IPS-18a (cell line): ENCODE results near the gene SH3RF1.

Experiments used
- H3K27ac ChIP-seq: one replicate; pipeline ENCODE4 v1.5.1; 2013; ENCODE audit warnings: low read length
- H3K27me3 ChIP-seq: one replicate; pipeline ENCODE4 v1.6.1; 2013; ENCODE audit warnings: mild to moderate bottlenecking, low read length; ENCODE audit not compliant: control insufficient read depth, insufficient read depth
- H3K36me3 ChIP-seq: one replicate; pipeline ENCODE4 v1.6.1; 2013; ENCODE audit warnings: low read depth, low read length; ENCODE audit not compliant: control insufficient read depth
- H3K4me1 ChIP-seq: one replicate; pipeline ENCODE4 v1.6.1; 2013; ENCODE audit warnings: low read depth, low read length; ENCODE audit not compliant: control insufficient read depth
- H3K4me3 ChIP-seq: one replicate; pipeline ENCODE4 v1.5.1; 2013; ENCODE audit warnings: low read length
- H3K9ac ChIP-seq: one replicate; pipeline ENCODE4 v1.6.1; 2013; ENCODE audit warnings: mild to moderate bottlenecking, low read length, moderate library complexity
- H3K9me3 ChIP-seq: one replicate; pipeline ENCODE4 v1.6.1; 2013; ENCODE audit warnings: low read depth, low read length; ENCODE audit not compliant: control insufficient read depth

Gene SH3RF1

DNA sequence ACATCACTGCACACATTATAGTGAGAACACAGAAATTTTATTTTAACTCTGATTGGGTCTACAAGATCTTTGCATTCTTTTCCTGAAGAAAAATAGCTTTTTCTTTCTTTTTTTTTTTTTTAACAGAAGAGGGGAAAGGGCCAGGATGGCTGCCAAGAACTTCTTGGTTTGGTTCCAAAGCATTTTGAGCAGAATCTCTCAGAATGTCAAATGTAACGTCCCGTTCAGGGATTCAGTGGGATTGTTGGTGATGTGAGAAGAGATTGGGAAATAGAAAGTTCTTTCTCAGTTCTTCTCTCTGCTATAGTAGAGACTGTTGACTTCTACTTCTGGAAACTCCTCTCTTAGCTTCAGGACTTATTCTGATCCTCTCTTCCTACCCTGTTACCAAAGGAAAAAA, 189.8 kb downstream of the SH3RF1 start:
- H3K9me3 ChIP-seq = no peaks in the 10 kb centered on the region
- no peaks in the 10 kb centered on the region for H3K36me3 ChIP-seq
- no peaks in the 10 kb centered on the region for H3K27me3 ChIP-seq
- H3K4me1 ChIP-seq = no peaks in the 10 kb centered on the region
- no peak overlapping the region for H3K4me3 ChIP-seq
- H3K27ac ChIP-seq = no peak overlapping the region
- H3K9ac ChIP-seq = no peak overlapping the region

DNA sequence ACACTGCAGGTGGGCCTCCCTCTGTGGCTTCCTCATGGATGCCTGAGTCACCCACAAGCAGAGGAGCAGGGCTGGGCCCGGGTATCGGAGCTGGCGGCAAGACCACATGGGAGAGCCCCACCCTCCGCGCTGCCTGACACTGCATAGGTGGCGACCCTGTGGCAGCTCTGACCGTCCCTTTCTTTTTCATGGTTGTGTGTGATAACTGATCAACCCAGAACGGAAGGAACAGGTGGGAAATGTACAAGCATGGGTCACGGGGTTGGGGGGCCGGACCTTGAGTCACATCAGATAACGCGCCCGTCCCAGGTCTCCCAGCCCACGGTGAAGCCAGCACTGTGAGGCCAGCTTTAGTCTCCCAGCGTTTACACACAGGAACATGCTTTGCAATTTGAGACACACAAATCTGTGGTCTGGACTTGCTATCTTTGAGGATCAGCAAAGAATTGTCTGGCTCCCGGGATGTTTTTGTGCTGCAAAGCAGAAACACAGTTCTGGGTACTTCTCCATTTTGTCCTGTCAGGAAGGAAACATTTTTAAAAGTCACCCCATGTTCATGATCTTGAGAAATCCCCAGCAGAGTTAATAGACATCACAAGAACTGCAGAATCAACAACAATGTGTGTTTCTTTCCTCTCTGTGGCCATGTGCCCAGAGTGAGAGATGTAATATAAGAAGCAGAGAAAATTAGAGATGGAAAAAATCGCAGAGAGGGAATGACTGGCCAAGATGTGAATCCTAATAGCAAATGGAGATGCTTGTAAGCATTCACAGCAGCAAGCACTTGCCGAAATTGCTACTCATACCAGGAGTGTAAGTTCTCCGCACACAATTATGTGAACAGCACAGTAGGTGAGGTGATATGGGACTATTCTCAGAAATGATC, 190.6 kb downstream of the SH3RF1 start:
- no peaks in the 10 kb centered on the region for H3K36me3 ChIP-seq
- H3K27me3 ChIP-seq = no peaks in the 10 kb centered on the region
- no peaks in the 10 kb centered on the region for H3K9me3 ChIP-seq
- H3K4me3 ChIP-seq = no peak overlapping the region
- H3K4me1 ChIP-seq = no peaks in the 10 kb centered on the region
- no peak overlapping the region for H3K9ac ChIP-seq
- H3K27ac ChIP-seq = no peak overlapping the region

DNA sequence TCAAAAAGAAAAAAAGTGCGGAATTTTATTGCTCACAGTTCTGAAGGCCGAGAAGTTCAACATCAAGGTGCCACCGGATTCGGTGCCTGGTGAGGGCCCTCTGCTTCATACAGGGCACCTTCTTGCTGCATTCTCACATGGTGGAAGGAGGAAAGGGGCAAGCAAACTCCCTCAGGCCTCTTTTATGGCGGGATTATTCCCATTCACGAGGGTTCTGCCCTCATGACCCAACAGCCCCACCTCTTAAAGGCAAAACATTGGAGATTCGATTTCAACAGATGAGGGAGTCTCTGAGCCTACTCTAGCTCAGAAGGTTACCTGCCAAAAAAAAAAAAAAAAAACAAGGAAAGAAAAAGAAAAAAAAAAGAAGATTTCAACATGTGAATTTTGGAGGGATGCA, 196.6 kb downstream of the SH3RF1 start:
- no peaks in the 10 kb centered on the region for H3K27me3 ChIP-seq
- no peaks in the 10 kb centered on the region for H3K9me3 ChIP-seq
- peaks cover 7% of the 10 kb centered on the region for H3K4me1 ChIP-seq
- H3K36me3 ChIP-seq = no peaks in the 10 kb centered on the region
- H3K4me3 ChIP-seq = no peak overlapping the region
- no peak overlapping the region for H3K27ac ChIP-seq
- no peak overlapping the region for H3K9ac ChIP-seq

DNA sequence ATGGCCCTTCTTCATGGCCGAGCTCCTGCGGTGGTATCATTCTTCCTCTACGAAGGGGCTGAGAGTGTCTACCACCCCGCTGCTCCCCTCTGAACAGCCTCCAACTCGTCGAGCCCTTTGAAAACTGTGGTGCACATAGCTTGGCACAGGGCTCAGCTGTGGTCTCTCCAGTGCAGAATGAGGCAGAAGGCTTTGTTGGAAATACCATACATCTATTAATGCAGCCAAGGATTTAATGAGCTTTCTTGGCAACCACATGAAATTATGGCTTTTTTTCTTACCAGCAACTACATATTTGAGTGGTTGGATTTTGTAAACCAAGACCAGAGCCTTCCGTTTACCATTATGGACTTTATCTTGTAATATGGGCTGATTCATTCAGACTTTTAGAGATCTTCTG, 199.0 kb downstream of the SH3RF1 start:
- H3K9ac ChIP-seq = no peak overlapping the region
- no peak overlapping the region for H3K4me3 ChIP-seq
- H3K27me3 ChIP-seq = no peaks in the 10 kb centered on the region
- no peak overlapping the region for H3K27ac ChIP-seq
- H3K36me3 ChIP-seq = no peaks in the 10 kb centered on the region
- peaks cover 7% of the 10 kb centered on the region for H3K4me1 ChIP-seq
- H3K9me3 ChIP-seq = no peaks in the 10 kb centered on the region

DNA sequence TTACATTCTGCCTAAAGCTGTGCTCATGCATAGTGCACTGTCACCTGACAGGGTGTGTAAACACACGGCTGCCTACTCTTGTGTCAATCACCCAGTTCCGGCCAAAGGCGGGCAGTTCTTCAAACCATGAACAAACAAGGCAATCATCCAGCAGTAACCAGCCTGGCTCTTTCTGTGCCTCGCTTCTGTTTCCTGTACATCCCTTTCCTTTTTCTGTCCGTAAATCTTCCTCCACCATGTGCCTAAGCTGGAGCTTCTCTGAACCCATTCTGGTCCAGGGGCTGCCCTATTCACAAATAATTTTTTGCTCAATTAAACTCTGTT, 199.9 kb downstream of the SH3RF1 start:
- H3K27me3 ChIP-seq = no peaks in the 10 kb centered on the region
- H3K9ac ChIP-seq = no peak overlapping the region
- H3K36me3 ChIP-seq = no peaks in the 10 kb centered on the region
- no peak overlapping the region for H3K27ac ChIP-seq
- peaks cover 7% of the 10 kb centered on the region for H3K4me1 ChIP-seq
- H3K9me3 ChIP-seq = no peaks in the 10 kb centered on the region
- H3K4me3 ChIP-seq = no peak overlapping the region

DNA sequence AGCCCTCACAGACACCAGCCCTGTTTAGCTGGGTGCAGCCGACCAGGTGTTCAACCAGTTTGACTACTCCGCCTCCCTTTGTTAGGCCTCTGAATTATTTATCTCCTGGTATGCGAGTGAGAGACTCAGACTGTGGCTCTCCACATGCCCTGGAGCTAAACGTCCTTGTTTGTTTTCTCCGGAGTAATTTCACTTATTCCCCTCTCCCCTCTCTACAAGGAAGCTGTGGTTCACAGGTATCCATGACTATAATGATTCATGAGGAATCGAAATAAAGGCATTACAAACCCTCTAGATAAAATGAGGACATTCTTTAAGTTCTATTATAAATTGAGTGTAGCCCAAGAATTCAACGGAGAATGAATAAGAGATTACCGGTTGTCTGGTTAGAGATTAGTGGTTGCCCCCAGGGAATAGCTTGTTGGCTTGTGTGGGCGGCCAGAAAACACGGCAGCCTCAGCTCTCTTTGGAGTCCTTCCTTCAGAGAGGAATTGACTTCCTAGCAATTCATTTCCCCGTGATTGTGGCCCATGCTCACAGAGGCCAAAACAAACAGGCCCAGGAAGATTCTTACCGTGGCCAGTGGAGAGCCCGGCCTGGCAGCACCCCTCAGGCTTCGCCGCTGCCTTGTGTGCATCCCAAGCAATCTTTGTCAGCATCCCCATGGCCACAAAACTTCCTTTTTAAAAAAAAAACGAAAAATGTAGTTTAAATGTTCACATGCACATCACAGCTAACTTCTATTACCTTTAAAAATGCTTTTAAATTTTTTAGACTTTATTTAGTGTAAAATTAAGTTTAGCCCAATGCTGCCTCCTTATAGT, 200.5 kb downstream of the SH3RF1 start:
- peaks cover 7% of the 10 kb centered on the region for H3K4me1 ChIP-seq
- no peak overlapping the region for H3K4me3 ChIP-seq
- H3K36me3 ChIP-seq = no peaks in the 10 kb centered on the region
- no peaks in the 10 kb centered on the region for H3K9me3 ChIP-seq
- H3K27ac ChIP-seq = no peak overlapping the region
- no peaks in the 10 kb centered on the region for H3K27me3 ChIP-seq
- no peak overlapping the region for H3K9ac ChIP-seq

DNA sequence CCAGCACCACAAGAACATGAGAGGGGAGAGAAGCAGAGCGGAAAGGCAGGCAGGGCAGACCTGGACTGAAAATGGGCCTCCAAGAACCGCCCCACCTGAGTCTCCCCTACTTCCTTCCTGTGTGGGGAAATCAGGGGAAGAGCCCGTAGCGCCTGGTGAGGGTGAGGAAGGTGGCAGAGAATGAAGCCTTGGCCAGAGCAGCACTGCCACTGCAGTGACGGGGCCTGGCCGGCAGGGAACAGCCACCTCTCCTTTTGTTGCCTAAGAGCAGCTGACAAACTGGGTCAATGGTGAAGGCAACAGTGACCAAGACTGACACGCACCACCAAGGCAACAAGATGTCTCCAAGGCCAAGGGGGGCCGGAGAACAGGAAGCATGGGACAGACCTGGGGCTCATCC, 202.3 kb downstream of the SH3RF1 start:
- Histone ChIP-seq H3K4me3 (no peak overlapping the region), H3K36me3 (no peaks in the 10 kb centered on the region), H3K4me1 (peaks cover 7% of the 10 kb centered on the region), H3K9me3 (no peaks in the 10 kb centered on the region), H3K27me3 (no peaks in the 10 kb centered on the region), H3K27ac (no peak overlapping the region), H3K9ac (no peak overlapping the region)

DNA sequence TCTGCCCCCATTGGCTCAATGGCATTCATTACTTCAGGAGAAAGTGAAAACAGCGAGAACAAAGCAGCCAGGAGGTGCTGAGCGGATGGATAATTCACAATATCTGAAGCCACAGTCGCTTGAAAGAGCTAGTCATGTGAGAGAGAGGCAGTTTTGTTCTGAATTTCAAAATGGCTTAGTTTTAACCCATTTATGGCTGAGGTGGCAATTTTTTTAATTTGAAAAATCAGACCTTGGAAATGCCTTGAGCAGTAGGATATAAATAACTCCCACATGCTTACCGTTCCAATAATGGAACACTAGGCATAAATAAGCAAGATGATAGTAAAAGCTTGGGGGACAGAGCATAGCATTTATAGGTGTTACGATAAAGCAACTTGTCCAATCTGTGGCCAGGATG, 203.8 kb downstream of the SH3RF1 start:
- H3K9ac ChIP-seq = no peak overlapping the region
- no peaks in the 10 kb centered on the region for H3K36me3 ChIP-seq
- no peak overlapping the region for H3K27ac ChIP-seq
- H3K4me1 ChIP-seq = peaks cover 7% of the 10 kb centered on the region
- H3K27me3 ChIP-seq = no peaks in the 10 kb centered on the region
- H3K9me3 ChIP-seq = no peaks in the 10 kb centered on the region
- H3K4me3 ChIP-seq = no peak overlapping the region

DNA sequence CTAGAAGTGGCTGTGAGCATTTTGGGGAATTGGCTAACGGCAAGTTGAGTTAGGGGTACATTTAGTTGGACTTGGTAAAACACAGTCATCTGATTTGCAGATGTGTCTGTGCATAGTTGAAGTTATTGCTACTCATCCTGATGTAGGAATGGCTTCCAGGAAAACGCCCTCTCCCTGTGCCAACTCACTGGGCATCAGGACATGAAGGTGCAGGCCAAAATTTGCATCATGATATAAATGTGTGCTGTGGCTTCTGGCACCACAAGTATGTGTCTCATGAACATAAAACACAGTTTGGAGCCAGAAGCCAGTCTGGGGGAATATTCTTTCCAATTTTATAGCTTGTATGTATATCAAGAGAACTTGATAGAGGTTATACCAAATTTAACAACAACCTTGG, 206.5 kb downstream of the SH3RF1 start:
- H3K9ac ChIP-seq = no peak overlapping the region
- H3K36me3 ChIP-seq = no peaks in the 10 kb centered on the region
- H3K9me3 ChIP-seq = no peaks in the 10 kb centered on the region
- no peaks in the 10 kb centered on the region for H3K27me3 ChIP-seq
- H3K4me1 ChIP-seq = no peaks in the 10 kb centered on the region
- no peak overlapping the region for H3K27ac ChIP-seq
- H3K4me3 ChIP-seq = no peak overlapping the region

DNA sequence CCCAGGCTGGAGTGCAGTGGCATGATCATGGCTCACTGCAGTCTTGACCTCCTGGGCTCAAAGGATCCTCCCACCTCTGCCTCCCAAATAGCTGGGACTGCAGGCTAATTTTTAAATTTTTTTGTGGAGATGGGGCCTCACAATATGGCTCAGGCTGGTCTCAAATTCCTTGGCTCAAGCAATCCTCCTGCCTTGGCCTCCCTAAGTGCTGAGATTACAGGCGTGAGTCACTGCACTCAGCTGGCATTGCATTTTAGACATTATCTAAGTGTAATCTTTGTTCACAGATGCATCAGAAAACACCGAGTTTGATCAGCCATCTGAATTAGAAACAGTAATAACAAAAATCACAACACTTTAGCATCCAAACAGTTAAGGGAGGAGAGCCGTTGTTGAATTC, 207.3 kb downstream of the SH3RF1 start:
- no peaks in the 10 kb centered on the region for H3K9me3 ChIP-seq
- no peak overlapping the region for H3K9ac ChIP-seq
- H3K27ac ChIP-seq = no peak overlapping the region
- H3K27me3 ChIP-seq = no peaks in the 10 kb centered on the region
- no peaks in the 10 kb centered on the region for H3K4me1 ChIP-seq
- no peak overlapping the region for H3K4me3 ChIP-seq
- no peaks in the 10 kb centered on the region for H3K36me3 ChIP-seq

DNA sequence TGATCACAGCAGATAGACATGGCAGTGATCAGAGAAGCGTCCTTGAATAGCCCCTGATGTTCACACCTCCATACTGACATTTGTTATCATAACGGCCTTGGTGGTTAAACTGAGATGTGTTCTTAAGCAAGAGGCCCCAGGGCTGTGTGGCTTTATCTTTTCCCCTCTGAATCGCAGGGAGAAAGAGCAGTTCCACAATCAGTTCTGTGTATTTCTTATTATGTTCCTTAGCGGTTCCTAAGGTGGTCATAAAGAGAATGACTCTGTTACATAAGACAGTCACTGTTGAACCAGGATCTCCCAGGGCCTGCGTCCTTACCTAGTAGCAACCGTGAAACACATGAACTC, 207.9 kb downstream of the SH3RF1 start:
- H3K4me1 ChIP-seq = no peaks in the 10 kb centered on the region
- H3K27me3 ChIP-seq = no peaks in the 10 kb centered on the region
- H3K9me3 ChIP-seq = no peaks in the 10 kb centered on the region
- no peak overlapping the region for H3K9ac ChIP-seq
- H3K27ac ChIP-seq = no peak overlapping the region
- no peaks in the 10 kb centered on the region for H3K36me3 ChIP-seq
- no peak overlapping the region for H3K4me3 ChIP-seq

DNA sequence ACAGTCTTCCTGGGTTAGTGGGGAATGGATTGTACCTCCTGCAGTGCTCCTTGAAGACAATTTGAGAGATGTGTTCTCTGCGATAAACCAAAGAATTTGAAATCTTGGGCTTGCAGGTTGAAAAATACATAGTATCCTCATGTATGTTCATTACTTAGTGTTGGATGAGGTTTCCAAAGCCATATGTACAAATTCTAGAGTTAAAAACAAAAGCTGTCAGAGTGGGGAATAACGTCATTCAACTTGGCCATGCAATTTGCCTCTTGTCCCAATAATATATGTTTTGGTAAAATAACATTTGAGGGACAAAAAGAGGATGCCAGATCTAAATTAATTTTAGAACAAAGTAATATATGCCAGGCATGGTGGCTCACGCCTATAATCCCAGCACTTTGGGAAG, 209.4 kb downstream of the SH3RF1 start:
- no peak overlapping the region for H3K27ac ChIP-seq
- H3K9me3 ChIP-seq = no peaks in the 10 kb centered on the region
- no peak overlapping the region for H3K4me3 ChIP-seq
- no peaks in the 10 kb centered on the region for H3K36me3 ChIP-seq
- no peak overlapping the region for H3K9ac ChIP-seq
- H3K27me3 ChIP-seq = no peaks in the 10 kb centered on the region
- H3K4me1 ChIP-seq = no peaks in the 10 kb centered on the region
